ENCODE measurements around the gene MAP3K3. TPM values are rescaled to one million over a fixed set of nuclear protein-coding genes. Genes with fewer than 3 reads are reported as not detected.

The MAP3K3 gene
- total and polyA plus RNA-seq, 2 experiments from 2014 or later = 6.1 to 24.6 TPM

DNA sequence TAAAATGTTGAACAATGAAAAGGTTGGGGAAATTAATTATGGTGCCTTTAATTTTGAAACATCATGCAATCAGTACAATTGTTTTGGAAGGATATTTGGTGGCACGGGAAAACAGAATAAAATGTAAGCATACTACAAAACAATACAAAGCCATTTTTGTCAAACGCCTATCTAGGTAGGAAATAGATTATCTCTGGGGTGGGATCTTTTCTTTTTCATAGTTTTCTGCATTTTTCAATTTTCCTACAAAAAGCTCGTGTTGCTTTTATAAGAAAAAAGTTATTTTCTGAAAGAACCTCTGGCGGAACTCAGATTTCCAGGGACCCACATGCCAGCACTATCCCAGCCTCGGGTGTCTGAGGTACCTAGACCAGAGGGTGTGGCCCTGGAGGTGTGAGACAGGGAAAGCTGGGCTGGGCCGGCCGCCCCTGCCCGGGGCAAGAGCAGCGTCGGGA, 961 bp upstream of the MAP3K3 start (continued):
- TF ChIP-seq STAT1 (IDR thresholded peaks at IDR 0.05; ENCODE audit: unreplicated experiment) (no peak), JUNB (IDR thresholded peaks at IDR 0.05; ENCODE audit: unreplicated experiment) (no peak), NANOG (IDR thresholded peaks at IDR 0.05; ENCODE audit: borderline replicate concordance) (no peak), REST (IDR thresholded peaks at IDR 0.05; ENCODE audit: unreplicated experiment) (no peak), CTCF (conservative IDR thresholded peaks at IDR 0.05; ENCODE audit: low read depth in 2 of 2) (no peak), EZH2 (IDR thresholded peaks at IDR 0.05; ENCODE audit: low read depth, unreplicated experiment) (no peak), ZNF331 (CRISPR knock-in tag; IDR thresholded peaks at IDR 0.05; ENCODE audit: low read depth) (no peak), POLR2AphosphoS5 (IDR thresholded peaks at IDR 0.05; ENCODE audit: low read depth) (no peak), ZNF114 (CRISPR knock-in tag; IDR thresholded peaks at IDR 0.05) (no peak)

GRCh38 chr17:63622574-63623390, 565 bp downstream of the MAP3K3 start:
- H3K9me3 Mint-ChIP-seq = no peaks in the 10 kb centered on the region
- ATAC-seq = peak; percentile 5

More at GRCh38 chr17:63622574-63623390, 565 bp downstream of the MAP3K3 start:
- Histone ChIP-seq H3K27me3 (ENCODE audit: insufficient read depth) (no peaks in the 10 kb centered on the region), H2AFZ (peak overlapping the region; percentile 44; the same call in 1 of the 2 replicates), H3F3A (replicated peaks; ENCODE audit: low read depth) (0 out of 2 replicates have a peak, but pooled peaks cover 6% of the 10 kb centered on the region), H4K20me1 (replicated peaks; ENCODE audit: insufficient read depth) (peaks cover 27% of the 10 kb centered on the region), H3K4me2 (peak overlapping the region; percentile 80), H3K9me2 (ENCODE audit: insufficient read depth) (no peaks in the 10 kb centered on the region), H3K27ac (ENCODE audit: low read depth) (no peak overlapping the region), H3K36me3 (ENCODE audit: insufficient read depth) (no peaks in the 10 kb centered on the region), H3K4me3 (peak overlapping the region; percentile 58), H3K4me1 (ENCODE audit: insufficient read depth) (peaks cover 13% of the 10 kb centered on the region), H3K79me2 (replicated peaks; ENCODE audit: insufficient read depth) (peaks cover 43% of the 10 kb centered on the region)
- peak overlapping the region; percentile 78; the same call in 1 of the 2 replicates for H3K27ac Mint-ChIP-seq
- peaks cover 5% of the 10 kb centered on the region for H3K27me3 Mint-ChIP-seq (ENCODE audit: insufficient read depth, low read depth, poor library complexity)
- DNase-seq (ENCODE audit: low spot score) = peak; percentile 72
- peak overlapping the region; percentile 97 for H3K4me3 Mint-ChIP-seq
- TF ChIP-seq EZH2phosphoT487 (IDR thresholded peaks at IDR 0.05; ENCODE audit: unreplicated experiment) = no peak
- no peak for TF ChIP-seq CREB1 (CRISPR knock-in tag; IDR thresholded peaks at IDR 0.05; ENCODE audit: low read depth)
- TF ChIP-seq REST (IDR thresholded peaks at IDR 0.05; ENCODE audit: unreplicated experiment) = no peak
- TF ChIP-seq EZH2 (IDR thresholded peaks at IDR 0.05; ENCODE audit: low read depth, unreplicated experiment) = no peak
- no peak for TF ChIP-seq ZNF331 (CRISPR knock-in tag; IDR thresholded peaks at IDR 0.05; ENCODE audit: low read depth)
- no peak for TF ChIP-seq CTCF (conservative IDR thresholded peaks at IDR 0.05; ENCODE audit: low read depth in 2 of 2)
- TF ChIP-seq ZNF114 (CRISPR knock-in tag; IDR thresholded peaks at IDR 0.05) = no peak
- H3K4me1 Mint-ChIP-seq = peaks cover 24% of the 10 kb centered on the region
- no peaks in the 10 kb centered on the region for H3K36me3 Mint-ChIP-seq (ENCODE audit: low read depth)
